ENCODE results near the gene TTC21A. TPM values are rescaled to one million over a fixed set of nuclear protein-coding genes. Genes with fewer than 3 reads are reported as not detected.

TTC21A gene
- total RNA-seq, 1 experiment from 2014 or later: 1.7 TPM

GRCh38 chr3:39140341-39140971 is 33.0 kb downstream of the TTC21A start:
- DNase-seq: peak; percentile 11
- no peak overlapping the region for H2BK15ac ChIP-seq (ENCODE audit: low read depth, low read length)
- no peak overlapping the region for H4K5ac ChIP-seq (ENCODE audit: insufficient read length, low read depth, low read length)
- no peaks in the 10 kb centered on the region for H3K23me2 ChIP-seq (ENCODE audit: insufficient read length, low read depth, low read length, poor library complexity, severe bottlenecking)
- no peak overlapping the region for H2BK12ac ChIP-seq (ENCODE audit: insufficient read length, low read depth, low read length)
- H3K9ac ChIP-seq (ENCODE audit: extremely low read depth, insufficient read length, low read length): no peak overlapping the region
- H2BK20ac ChIP-seq (ENCODE audit: low read depth, low read length, poor library complexity, severe bottlenecking): no peak overlapping the region
- no peaks in the 10 kb centered on the region for H3K79me1 ChIP-seq (ENCODE audit: insufficient read depth, low read depth, low read length, poor library complexity, severe bottlenecking)
- no peaks in the 10 kb centered on the region for H3K4me1 ChIP-seq (ENCODE audit: insufficient read depth, low read length)
- H3K9me3 Mint-ChIP-seq: no peaks in the 10 kb centered on the region
- no peaks in the 10 kb centered on the region for H3K27me3 Mint-ChIP-seq (ENCODE audit: low read depth)
- H4K91ac ChIP-seq (ENCODE audit: insufficient read length, low read depth, low read length): no peak overlapping the region
- no peak overlapping the region for H2AK5ac ChIP-seq (ENCODE audit: insufficient read length, low read length)
- H3K4me2 ChIP-seq (ENCODE audit: insufficient read depth, insufficient read length, low read length): no peak overlapping the region
- no peak overlapping the region for H2BK5ac ChIP-seq (ENCODE audit: insufficient read length, low read length)
- H3K18ac ChIP-seq (ENCODE audit: insufficient read length, low read depth, low read length): no peak overlapping the region
- H3K23ac ChIP-seq (ENCODE audit: insufficient read length, low read depth, low read length): no peak overlapping the region
- WGBS (ENCODE audit: extremely low coverage, insufficient read length, low lambda C conversion rate): no CpG with 5 or more reads among the region's 2 CpGs
- H3K4me3 Mint-ChIP-seq: no peak overlapping the region
- no peak overlapping the region for H2BK120ac ChIP-seq (ENCODE audit: low read depth, low read length, poor library complexity, severe bottlenecking)
- H3K27me3 ChIP-seq (ENCODE audit: insufficient read depth, low read length): no peaks in the 10 kb centered on the region
- peaks cover 2% of the 10 kb centered on the region in 2 experiments; a peak in 2 of 4 replicates for H3K4me1 Mint-ChIP-seq
- H4K8ac ChIP-seq (replicated peaks; ENCODE audit: insufficient read length, low read depth, low read length): no peak overlapping the region
- no peak overlapping the region for H3K4ac ChIP-seq (ENCODE audit: low read depth, low read length)
- H3K9me3 ChIP-seq (ENCODE audit: control insufficient read depth, low read depth, low read length): no peaks in the 10 kb centered on the region
- H3K56ac ChIP-seq (ENCODE audit: insufficient read length, low read depth, low read length): no peak overlapping the region
- H3K14ac ChIP-seq (ENCODE audit: insufficient read depth, low read length): no peak overlapping the region
- no peak overlapping the region for H2AFZ ChIP-seq (ENCODE audit: low read length)
- H3K36me3 Mint-ChIP-seq (ENCODE audit: insufficient read depth in 1 of 3, low read depth in 3 of 3): peaks cover 10 to 37% (median 28%) of the 10 kb centered on the region in 3 experiments; a peak in 6 of 7 replicates
- H3K27ac Mint-ChIP-seq: no peak overlapping the region
- H4K20me1 ChIP-seq (ENCODE audit: control insufficient read depth, insufficient read depth, insufficient read length): no peaks in the 10 kb centered on the region
- no peak overlapping the region for H3K27ac ChIP-seq (ENCODE audit: insufficient read length, low read depth, low read length)
- no peaks in the 10 kb centered on the region for H3K79me2 ChIP-seq (ENCODE audit: insufficient read depth, low read length)
- TF ChIP-seq CTCF (conservative IDR thresholded peaks at IDR 0.05): no peak
- no peak overlapping the region for H3T11ph ChIP-seq (ENCODE audit: low read length)
